HS-27A (cell line): Measurements from ENCODE around the gene PDE4D.

Experiments
- DNase-seq: peaks from one replicate; pipeline ENCODE4 v3.0.0-alpha.2; 2012; ENCODE audit warnings: low read depth, missing footprints

PDE4D gene

GRCh38 chr5:58925627-58926540 lies 967.6 kb downstream of the PDE4D start:
- DNase-seq, result no peak

- no peak for DNase-seq
Observed at GRCh38 chr5:58924306-58924705, 969.2 kb downstream of the PDE4D start.

- no peak for DNase-seq
Observed at GRCh38 chr5:58923355-58923754, 970.2 kb downstream of the PDE4D start.

GRCh38 chr5:58922461-58923171 lies 970.9 kb downstream of the PDE4D start:
- DNase-seq, result no peak

GRCh38 chr5:58921159-58921558 lies 972.4 kb downstream of the PDE4D start:
- DNase-seq, result no peak

GRCh38 chr5:58919833-58920232 lies 973.7 kb downstream of the PDE4D start:
- no peak for DNase-seq
